ENCODE results near the gene BSG.

GRCh38 chr19:615619-616018, 43.2 kb downstream of the BSG start:
- no peak for TF ChIP-seq CTCF (IDR thresholded peaks at IDR 0.05)
- no peak for TF ChIP-seq POLR2A (IDR thresholded peaks at IDR 0.05)
- no peak for TF ChIP-seq POLR2AphosphoS5 (IDR thresholded peaks at IDR 0.05)

Data from prostate gland (tissue), 2 donors.